NCI-H128 (cell line): Measurements from ENCODE around the gene MED25.

Experiments
- DNase-seq: peaks from one replicate; lab custom pipeline; 2025; ENCODE audit not compliant: unreplicated experiment; lab: John Stamatoyannopoulos, UW

MED25 gene

DNA sequence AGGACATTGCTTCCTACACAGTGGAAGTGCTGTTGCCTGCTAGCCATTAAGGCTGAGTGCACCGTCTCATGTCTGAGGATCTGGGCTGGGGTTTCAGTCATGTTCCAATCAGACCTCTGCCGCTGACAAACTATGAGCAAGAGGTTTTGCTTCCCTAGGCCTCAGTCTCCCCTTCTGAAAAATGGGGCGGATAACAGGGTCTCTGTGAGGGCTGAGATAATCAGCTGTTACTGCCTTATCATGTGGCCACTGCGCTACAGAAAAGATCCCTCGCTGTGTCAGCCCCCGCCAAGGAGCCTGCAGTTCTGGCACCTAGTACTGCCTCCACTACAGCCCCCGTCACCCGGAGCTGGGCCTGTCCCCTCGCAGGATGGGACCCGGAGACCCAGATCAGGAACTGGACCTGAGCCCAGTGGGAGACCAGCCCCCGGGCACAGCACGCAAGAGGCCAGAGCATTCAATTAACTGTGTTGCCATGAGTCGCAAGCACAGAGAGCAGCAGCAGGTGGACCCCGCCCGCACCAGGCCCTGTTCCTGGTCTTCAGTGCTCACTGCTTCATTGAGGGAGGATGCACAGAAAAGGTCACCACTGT is 52.3 kb downstream of the MED25 start:
- DNase-seq, result no peak

DNA sequence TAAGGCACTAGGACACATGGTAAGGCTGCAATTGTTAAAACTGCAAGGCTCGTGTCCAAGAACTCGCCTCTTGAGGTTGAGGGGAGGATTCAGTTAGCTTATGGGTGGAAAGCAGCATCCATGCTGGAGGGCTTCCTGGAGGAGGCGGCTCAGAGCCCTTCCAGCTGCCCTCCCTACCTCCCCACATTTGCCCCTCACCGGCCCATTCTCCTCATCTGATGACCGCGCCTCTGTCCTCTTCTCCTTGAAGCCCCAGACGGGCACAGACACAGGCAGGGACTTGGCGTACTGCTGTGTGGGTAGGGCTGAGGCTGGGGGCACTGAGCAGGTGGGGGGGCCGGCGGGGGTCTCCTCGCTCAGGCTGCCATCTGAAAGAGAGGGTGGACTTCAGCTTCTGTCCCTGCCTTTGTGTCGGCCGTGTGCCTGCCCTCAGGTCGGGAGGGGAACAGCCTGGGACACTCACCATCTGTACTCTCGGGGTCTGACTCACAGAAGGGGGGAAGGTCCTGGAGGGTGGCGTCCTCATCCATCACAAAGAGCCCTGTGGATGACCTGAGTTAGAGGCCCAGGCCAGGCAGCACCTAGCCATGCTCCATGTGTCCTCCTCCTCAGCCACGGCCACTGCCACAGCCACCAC is 53.4 kb downstream of the MED25 start:
- no peak for DNase-seq

DNA sequence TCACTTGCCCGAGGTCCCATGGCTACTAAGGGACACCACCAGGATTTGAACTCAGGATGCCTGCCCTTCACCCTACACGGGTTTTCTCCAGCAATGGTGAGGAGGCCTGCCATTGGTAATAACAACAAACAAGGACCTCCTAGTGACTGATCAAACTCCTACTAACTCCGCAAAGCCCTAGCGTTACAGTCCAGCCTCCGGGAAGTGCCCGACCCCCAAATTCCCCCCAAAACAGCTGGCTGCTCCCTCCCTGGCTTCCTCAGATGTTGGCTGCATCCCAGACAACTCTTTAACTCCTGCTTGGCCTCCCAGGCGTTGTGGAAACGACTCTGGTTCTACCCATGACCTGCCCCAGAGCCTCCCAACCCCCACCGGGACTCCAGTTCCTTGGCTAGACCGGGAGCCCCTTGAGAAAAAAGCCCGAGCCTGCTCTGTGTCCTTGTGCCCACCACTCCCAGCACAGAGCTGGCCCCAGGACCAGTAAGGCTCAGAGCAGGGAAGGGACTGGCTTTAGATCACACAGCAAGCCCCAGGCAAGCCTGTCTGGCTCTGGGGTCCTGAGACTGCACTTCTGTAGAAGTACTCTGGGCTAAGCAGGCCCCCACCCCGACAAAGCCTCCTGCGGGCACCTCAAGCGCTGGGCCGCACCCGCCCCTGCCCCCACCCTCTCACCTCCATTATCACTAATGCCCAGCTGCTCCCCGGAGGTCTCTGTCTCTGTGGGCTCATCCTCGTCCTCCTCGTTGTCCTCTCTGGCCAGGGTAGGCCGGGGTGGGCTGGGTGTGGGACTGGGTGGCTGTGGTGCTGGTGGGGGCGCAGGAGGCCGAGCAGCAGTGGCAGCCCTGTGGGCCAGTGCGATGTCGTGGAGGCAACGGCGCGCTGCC is 54.4 kb downstream of the MED25 start:
- DNase-seq, result no peak

DNA sequence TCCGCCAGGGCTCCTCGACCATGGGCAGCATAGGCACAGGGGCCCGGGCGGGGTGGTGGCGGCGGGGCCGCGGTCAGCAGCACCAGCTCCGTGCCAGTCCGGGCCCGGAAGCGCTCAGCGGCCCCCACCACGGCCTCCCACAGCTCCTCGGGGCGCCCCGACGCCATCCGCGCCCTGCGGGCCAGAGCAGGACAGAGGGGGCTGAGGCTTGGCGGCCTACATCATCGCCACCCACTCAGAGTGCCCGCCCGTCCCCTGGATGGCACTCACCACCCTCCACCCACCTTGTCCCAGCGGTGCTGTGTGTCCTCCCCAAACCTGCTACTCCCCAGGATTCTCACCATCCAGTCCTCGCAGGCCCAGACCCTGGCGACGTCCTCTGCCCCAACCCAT is 55.0 kb downstream of the MED25 start:
- no peak for DNase-seq

DNA sequence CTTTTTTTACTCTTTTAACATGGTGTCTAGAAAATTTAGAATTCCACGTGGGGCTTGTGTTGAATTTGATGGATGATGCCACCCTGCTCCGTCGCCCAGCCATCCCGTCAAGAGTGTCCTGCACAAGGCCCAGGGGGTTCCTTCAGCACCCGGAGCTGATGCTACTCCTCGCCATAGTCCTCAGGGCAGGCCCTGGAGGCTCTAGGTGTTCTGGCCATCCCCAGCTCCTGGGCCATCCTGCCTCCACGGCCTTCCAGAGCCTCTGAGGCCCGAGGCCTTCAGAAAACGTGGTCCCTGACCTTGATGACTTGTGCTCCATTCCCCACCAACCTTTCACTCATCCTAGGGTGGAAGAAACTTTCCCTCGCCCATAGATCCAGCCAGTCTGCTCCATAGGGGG is 55.7 kb downstream of the MED25 start:
- DNase-seq, result no peak

DNA sequence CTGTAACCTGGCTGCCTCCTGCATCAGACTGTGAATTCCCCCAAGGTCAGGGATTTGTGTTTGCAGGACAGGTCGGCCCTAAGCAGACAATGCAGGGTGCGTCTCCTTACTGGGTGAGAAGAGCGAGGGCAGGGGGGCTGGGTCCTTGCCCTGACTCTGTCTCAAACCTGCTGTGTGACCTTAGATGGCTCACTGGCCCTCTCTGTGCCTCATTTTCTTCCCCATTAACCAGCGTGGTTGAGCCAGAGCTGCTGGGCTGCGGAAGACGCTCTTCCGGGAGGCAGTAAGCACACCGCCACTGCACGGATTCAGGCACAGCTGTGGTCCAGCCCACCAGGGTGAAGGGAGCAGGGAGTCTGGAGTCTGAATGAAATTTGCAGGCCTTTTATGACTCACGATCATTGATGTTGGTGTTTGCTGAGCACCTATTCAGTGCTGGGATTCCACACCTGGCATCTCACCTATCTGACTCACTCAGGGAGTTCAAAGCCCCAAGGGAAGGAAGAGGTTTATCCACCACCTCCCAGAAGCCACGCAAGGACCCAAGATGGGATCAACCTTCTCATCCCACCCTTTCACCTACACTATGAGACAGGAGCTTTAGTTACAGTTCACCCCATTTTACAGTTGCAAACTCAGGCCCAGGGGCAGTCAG is 56.5 kb downstream of the MED25 start:
- no peak for DNase-seq

DNA sequence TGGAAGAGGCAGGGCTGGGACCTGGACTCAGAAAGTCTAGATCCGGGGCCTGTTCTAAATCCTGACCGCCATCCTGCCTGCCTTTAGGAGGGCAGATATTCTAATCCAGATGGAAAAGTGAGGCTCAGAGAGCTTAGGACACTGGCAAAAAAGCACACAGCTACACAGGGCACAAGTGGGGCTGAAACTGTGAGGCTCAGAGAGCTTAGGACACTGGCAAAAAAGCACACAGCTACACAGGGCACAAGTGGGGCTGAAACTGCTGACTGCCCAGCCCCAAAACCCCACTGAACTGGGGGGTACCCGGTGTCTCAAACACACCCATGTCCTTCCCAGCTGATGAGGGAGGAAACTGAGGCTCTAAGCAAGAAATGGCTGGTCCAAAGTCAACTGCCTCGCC is 57.1 kb downstream of the MED25 start:
- no peak for DNase-seq

DNA sequence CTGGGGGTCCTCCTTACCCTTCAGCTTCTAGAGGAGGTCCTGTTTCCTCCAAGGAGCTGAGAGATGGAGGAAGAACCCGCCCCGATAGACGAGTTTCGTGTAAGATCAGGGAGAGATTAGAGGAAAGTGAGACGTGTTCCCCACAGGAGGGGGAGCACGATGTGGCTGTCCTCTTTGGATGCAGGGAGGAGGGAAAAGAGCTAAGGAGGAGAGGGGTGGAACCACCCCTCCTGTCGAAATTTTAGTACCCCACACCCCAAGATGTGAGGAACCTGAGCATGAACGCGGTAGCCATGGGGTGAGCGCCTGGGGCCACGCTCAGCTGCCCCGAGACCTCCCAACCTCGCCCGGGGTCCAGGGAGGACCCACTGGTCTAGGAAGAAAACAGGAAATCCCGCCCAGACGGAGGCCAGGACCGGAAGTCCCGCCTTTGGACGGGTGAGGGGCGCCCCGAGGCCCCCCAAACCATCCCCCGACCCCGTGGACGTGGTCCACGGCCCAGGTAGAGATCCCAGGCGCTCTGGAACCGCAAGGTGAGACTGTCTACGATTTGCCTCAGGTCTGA is 57.9 kb downstream of the MED25 start:
- peak; percentile 41 for DNase-seq

DNA sequence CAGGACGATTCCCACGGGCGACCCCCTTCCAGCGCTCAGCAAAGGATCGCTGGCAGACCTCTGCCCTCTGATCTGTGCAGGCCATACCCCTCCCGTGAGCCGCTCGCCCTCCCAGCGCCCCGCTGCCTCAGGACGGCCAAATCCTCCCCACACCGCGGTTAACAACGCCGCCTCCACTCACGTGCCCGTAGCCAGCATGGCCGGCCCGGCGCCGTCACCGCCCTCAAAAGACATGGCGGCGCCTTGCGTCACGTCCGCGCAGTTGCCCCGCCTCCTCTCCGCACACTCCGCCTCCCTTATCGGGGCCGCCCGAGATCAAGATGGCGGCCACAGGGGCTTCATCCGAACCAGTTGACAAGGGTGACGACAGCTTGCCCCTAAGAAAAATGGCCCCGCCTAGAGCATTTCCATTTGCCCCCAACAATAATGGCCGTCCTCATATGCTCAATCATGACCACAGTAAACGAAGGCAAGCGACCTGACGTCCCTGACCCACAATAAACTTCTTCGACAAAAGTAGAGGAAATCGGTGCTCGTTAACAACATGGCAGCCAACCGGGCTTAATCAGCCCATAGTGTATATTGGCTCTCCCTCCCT is 58.4 kb downstream of the MED25 start:
- peak; percentile 96 for DNase-seq

DNA sequence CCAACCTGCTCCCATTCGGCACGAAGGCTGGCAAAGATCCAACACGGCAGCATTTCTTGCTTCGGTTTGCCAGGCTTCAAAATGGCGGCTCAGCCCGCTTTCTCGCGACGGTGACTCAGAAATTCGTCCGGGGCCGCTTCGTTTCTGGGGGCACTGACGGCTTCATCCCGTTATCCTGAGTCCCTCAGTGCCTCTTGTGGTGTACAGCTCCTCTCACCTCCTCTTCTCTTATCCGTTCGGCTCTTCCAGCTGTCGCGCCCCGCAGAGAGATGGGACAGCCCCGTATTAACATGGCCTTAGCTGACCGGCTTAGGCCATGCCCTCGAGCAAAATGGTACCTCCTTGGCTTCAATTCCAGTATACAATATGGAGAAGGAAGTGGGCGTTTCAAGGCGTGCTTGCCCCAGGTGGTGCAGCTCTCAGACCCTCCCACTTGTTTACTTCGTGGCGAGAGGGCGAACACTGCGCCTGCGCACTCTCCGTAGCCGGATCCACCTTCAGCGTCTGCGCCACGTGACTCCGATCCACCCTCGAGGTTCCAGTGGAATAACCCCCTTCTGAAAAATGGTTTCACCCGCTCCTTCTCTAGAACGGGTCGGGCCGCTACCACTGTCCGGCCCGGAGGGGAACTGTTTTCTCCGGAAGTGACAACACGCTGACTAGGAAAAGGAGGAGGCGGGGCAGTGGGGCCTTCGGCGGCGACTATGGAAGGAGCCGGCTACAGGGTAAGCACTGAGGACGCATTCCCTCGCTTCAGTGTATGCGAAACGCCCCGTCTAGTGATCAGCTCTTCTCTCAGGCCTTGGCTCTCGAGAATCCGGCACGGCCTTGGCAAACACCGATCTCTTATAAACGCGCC is 59.2 kb downstream of the MED25 start, which contains the start of the genes AKT1S1 and TBC1D17:
TSS of gene AKT1S1 (minus strand) at position 336 of the 859 bp plus-strand sequence. CDS start 4,060 bp downstream, outside the sequence.
TSS of gene TBC1D17 (plus strand) at position 683 of the 859 bp plus-strand sequence. CDS start at position 705, 22 bp downstream.
- DNase-seq, result peak; percentile 99

DNA sequence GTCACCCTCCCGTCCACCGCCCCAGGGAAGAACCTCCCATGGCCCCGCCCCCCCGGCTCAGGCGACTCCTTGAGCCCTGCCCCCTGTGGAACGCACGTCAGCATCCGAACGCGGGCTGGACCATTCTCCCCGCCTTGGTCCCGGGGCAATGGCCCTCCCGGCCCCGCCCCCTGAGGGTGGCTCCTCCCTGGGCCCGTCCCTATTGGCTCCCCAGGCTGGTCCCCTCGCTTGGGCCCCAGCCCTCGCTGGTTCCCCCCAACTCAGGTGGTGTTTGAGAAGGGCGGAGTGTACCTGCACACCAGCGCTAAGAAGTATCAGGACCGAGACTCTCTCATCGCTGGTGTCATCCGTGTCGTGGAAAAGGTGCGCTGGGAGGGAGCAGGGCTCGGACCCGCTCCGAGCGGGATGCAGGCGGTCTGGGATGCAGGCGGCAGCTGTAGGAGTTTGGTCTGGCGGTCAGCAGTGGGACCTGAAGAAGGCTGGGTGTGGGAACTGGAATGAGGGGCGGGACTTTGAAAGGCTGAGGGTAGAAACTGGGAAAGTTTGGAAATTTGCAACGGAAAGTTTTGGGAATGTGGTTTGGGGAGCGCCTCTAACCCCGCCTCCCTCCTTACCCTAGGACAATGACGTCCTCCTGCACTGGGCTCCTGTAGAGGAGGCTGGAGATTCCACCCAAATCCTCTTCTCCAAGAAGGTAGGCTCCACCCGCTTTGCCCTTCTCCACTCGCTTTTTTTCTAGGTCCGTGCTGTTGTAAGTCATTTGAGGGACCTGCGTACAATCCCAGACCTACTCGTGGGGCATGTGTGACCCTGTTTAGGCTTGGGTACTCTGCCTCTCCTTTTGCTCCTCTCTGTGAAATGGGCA is 60.0 kb downstream of the MED25 start:
- peak; percentile 88 for DNase-seq

DNA sequence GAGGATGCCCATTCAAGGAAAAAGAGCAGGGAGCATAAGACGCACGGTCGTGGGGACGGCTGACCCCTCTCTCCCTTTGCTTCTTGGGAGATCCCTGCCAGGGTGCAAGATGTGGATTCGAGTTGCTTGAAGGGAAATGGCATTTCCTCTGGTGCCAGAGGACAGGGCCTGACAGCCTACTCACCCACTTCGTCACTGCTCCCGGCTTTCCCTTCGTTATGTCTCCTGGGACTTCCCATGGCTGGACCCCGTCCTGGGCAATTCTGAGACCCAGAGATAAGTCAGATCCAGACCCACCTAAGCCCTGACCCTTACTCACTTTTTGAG is 60.6 kb downstream of the MED25 start:
- DNase-seq, result no peak

DNA sequence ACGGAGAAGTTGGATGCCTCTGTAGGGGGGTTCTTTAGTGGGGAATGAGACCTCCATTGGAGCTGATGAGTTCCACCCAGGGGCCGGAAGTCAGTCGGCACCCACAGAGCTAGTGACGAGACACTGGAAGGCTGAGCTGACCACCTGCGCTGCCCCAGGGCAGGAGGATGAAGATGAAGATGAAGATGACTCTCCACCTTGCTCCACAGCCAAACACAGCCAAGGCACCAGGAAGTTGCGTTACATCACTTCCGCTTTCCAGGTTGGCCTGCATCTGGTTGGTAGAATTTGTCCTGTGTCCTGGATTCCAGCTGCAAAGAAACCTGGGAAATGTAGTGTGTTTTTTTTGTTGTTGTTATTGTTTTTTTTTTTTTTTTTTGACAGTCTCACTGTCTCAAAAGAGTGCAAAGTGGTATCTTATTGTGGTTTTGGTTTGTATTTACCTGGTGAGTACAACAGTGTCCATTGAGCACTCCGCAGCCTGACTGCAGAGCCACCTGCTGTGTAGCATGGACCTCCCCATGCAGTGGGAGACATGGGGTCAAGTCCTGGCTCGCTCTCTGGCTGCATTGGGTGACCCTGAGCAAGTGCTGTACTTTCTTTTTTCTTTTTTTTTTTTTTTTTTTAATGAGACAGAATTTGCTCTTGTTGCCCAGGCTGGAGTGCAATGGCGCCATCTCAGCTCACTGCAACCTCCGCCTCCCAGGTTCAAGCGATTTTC is 61.3 kb downstream of the MED25 start:
- no peak for DNase-seq

DNA sequence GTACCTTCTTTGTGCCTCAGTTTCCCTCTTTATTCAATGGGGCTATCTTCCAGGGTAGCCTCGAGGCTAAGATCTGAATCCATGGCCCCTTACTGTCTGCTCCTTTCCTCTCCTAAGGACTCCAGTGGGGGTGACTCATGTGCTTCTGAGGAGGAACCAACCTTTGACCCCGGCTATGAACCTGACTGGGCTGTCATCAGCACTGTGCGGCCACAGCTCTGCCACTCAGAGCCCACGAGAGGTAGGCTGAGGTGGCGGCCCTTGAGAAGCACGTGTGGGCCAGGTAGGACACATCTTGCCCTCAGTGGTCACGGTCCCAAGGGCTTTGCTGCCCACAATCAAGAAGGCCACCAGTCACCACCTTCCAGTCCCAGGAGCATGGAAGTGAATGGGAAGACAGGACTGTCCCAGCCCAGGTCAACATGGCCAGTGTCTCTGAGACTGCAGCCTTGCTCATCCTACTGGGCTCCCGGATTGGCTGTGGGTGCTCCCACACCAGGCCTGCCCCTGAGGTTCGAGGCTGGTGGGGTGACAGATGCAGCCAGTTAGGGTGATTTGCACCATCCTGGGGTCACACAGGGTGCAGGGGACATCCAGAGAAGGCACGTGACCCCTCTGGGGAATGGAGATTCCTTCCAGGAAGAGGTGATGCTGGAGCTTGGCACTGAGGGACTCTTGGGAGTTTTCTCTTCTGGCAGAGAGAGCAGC is 62.2 kb downstream of the MED25 start:
- DNase-seq, result no peak

DNA sequence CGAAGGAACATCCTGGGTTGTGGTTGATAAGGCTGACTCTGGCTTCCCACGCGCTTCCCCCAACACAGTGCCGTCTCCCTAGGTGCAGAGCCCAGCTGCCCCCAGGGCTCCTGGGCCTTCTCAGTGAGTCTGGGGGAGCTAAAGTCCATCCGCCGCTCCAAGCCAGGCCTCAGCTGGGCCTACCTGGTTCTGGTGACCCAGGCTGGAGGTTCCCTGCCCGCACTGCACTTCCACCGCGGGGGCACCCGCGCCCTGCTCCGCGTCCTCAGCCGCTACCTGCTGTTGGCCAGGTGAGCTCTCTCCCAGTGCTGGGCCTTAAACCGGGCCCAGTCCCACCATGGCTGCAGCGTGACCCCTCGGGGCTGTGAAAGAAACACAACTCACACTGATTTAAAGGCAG is 63.1 kb downstream of the MED25 start:
- no peak for DNase-seq

DNA sequence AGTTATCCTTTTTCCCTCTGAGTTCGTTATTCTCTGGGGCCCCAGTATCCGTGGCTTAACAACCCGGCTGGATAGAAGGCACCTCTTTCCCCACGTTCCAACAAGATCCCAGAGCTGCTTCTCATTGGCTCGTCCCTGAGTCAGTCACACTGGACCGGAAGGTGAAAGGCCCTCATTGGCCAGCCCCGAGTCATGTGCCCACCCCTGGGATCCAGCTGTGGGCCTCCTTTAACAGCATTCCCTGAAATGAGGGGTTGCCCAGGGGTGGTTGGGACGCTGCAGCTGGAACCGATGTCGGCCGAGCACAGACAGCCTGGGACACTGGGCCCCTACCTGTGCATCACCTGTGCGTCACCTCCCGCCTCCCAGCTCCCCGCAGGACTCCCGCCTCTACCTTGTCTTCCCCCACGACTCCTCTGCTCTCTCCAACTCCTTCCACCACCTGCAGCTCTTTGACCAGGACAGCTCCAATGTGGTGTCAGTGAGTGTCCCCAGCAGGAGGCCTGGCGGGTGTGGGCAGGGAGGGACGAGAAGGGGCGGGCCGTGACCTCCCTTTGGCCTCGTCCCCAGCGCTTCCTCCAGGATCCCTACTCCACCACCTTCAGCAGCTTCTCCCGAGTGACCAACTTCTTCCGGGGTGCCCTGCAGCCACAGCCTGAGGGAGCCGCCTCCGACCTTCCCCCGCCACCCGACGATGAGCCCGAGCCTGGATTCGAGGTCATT is 63.7 kb downstream of the MED25 start:
- DNase-seq, result no peak

DNA sequence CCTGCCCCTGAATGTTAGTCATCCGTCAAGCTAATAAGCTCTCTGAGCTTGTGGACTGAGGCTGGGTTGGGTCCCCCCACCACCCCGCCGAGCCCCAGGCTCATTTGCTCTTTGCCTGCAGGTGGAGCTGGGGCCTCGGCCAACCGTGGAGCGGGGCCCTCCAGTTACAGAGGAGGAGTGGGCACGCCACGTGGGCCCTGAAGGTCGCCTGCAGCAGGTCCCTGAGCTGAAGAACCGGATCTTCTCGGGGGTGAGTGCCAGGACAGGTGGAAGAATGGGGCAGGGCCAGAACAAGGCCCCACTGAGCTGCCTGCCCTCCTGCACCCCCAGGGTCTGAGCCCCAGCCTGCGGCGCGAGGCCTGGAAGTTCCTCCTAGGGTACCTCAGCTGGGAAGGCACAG is 64.6 kb downstream of the MED25 start:
- DNase-seq, result no peak
